A549 (cell line): ENCODE results near the gene RORC. TPM values are rescaled to one million over a fixed set of nuclear protein-coding genes. Genes with fewer than 3 reads are reported as not detected.

ENCODE experiments used
- ATAC-seq, 2 experiments: fragments of 200-7000 bp in 1 of 2; fragments of >200 bp in 1 of 2; cut with Nextera tagmentation in 1 of 2; cut with Tn5 transposase in 1 of 2; 3 replicates each; pipeline versions ENCODE4 v1.8.0 to v1.9.1; 2018 to 2020; ENCODE audit warnings: mild to moderate bottlenecking in 1 of 2, moderate library complexity in 1 of 2
- CTCF ChIA-PET: fragments of 300-600 bp; sonication (Branson Sonifier 250); formaldehyde crosslinking; extraction: SDS; loops from one replicate; lab custom pipeline; 2021; ENCODE audit warnings: antibody characterized with exemption, inconsistent platforms; lab: Yijun Ruan, JAX
- POLR2A ChIA-PET: fragments of 350-600 bp; formaldehyde crosslinking; extraction: SDS; loops from one replicate; lab custom pipeline; 2021; ENCODE audit warnings: antibody characterized with exemption, inconsistent platforms; lab: Yijun Ruan, JAX
- DNase-seq, 2 experiments: peaks; one replicate each; pipeline versions ENCODE4 v3.0.0 to v3.0.0-alpha.2; 2011 to 2016; ENCODE audit warnings: low read depth in 1 of 2, low spot score in 1 of 2
- FAIRE-seq: peaks from 2 replicates; lab custom pipeline; 2011; peaks lifted over from hg19 to GRCh38; lab: Jason Lieb, UNC
- H3K27ac ChIP-seq, 2 experiments: fragments of >200 bp; sonication (Bioruptor Twin); formaldehyde crosslinking; 3 replicates each; pipeline ENCODE4 v1.5.1; 2016 to 2017
- H3K4me1 ChIP-seq: fragments of >200 bp; sonication (Bioruptor Twin); formaldehyde crosslinking; 3 replicates; pipeline ENCODE4 v1.6.1; 2016
- H3K4me2 ChIP-seq: fragments of >200 bp; sonication (Bioruptor Twin); formaldehyde crosslinking; 3 replicates; pipeline ENCODE4 v1.6.1; 2016
- H3K4me3 ChIP-seq: fragments of >200 bp; sonication (Bioruptor Twin); formaldehyde crosslinking; 3 replicates; pipeline ENCODE4 v1.5.1; 2016
- H3K9me3 ChIP-seq: fragments of >200 bp; sonication (Bioruptor Twin); formaldehyde crosslinking; 3 replicates; pipeline ENCODE4 v1.6.1; 2016
- CEBPB ChIP-seq, 2 experiments: fragments of >200 bp in 1 of 2; sonication (Bioruptor Twin) in 1 of 2; formaldehyde crosslinking in 1 of 2; IDR thresholded peaks; 2 replicates each; pipeline ENCODE4 v1.6.1; 2012 to 2016
- CHD2 ChIP-seq: fragments of 150-350 bp; IDR thresholded peaks from 2 replicates; pipeline ENCODE4 v1.6.1; 2014; ENCODE audit warnings: low read length; ENCODE audit not compliant: partially characterized antibody
- EHF ChIP-seq: fragments of 250-450 bp; sonication (Bioruptor Pico); IDR thresholded peaks from 2 replicates; pipeline ENCODE4 v1.5.0; 2020; ENCODE audit warnings: mild to moderate bottlenecking
- EHMT2 ChIP-seq: fragments of 200-600 bp; sonication (generic); IDR thresholded peaks from 2 replicates; pipeline ENCODE4 v1.6.1; 2016; ENCODE audit warnings: antibody characterized with exemption, low read depth, mild to moderate bottlenecking, moderate library complexity
- EP300 ChIP-seq, 2 experiments: fragments of >200 bp; sonication (Bioruptor Twin); formaldehyde crosslinking; IDR thresholded peaks; 2 replicates in 1 of 2; 3 replicates in 1 of 2; pipeline ENCODE4 v1.6.1; 2016 to 2017
- FOSB ChIP-seq: fragments of 250-450 bp; sonication (Bioruptor Pico); IDR thresholded peaks from 2 replicates; pipeline ENCODE4 v1.5.0; 2020; ENCODE audit warnings: mild to moderate bottlenecking, moderate library complexity
- FOSL2 ChIP-seq, 2 experiments: fragments of 450-650 bp in 1 of 2; fragments of >200 bp in 1 of 2; sonication (Bioruptor Twin) in 1 of 2; formaldehyde crosslinking; IDR thresholded peaks; 2 replicates each; pipeline versions ENCODE4 v1.5.0 to v1.6.1; 2016 to 2020; ENCODE audit warnings: mild to moderate bottlenecking in 1 of 2, moderate library complexity in 1 of 2
- FOXS1 ChIP-seq: fragments of 250-450 bp; sonication (Bioruptor Pico); IDR thresholded peaks from 2 replicates; pipeline ENCODE4 v1.5.0; 2020; ENCODE audit warnings: mild to moderate bottlenecking, moderate library complexity
- HEYL ChIP-seq: fragments of 250-450 bp; sonication (Bioruptor Pico); IDR thresholded peaks from 2 replicates; pipeline ENCODE4 v1.8.0; 2021; ENCODE audit warnings: mild to moderate bottlenecking, moderate library complexity
- JUNB ChIP-seq: fragments of >200 bp; sonication (Bioruptor Twin); formaldehyde crosslinking; IDR thresholded peaks from 2 replicates; pipeline ENCODE4 v1.6.1; 2016
- KDM5A ChIP-seq: fragments of 200-600 bp; sonication (generic); IDR thresholded peaks from 2 replicates; pipeline ENCODE4 v1.6.1; 2016; ENCODE audit warnings: antibody characterized with exemption, mild to moderate bottlenecking
- NFE2L2 ChIP-seq: fragments of 150-350 bp; conservative IDR thresholded peaks from 2 replicates; pipeline ENCODE4 v1.6.1; 2014; ENCODE audit warnings: low read length
- NPAS2 ChIP-seq: fragments of 250-450 bp; sonication (Bioruptor Pico); IDR thresholded peaks from 2 replicates; pipeline ENCODE4 v1.8.0; 2022; ENCODE audit warnings: mild to moderate bottlenecking, moderate library complexity, borderline replicate concordance
- PHF8 ChIP-seq: fragments of 200-600 bp; sonication (generic); IDR thresholded peaks from 2 replicates; pipeline ENCODE4 v1.6.1; 2016; ENCODE audit warnings: low read depth, mild to moderate bottlenecking, antibody characterized with exemption, moderate library complexity, borderline replicate concordance
- POLR2A ChIP-seq: IDR thresholded peaks from 2 replicates; pipeline ENCODE4 v1.6.1; 2012; ENCODE audit warnings: mild to moderate bottlenecking, low read length
- POLR2AphosphoS2 ChIP-seq: conservative IDR thresholded peaks from 2 replicates; pipeline ENCODE4 v1.6.1; 2012; ENCODE audit warnings: low read length, improper control_type of control experiment, inconsistent platforms
- RAD21 ChIP-seq, 2 experiments: fragments of >200 bp in 1 of 2; sonication (Bioruptor Twin) in 1 of 2; formaldehyde crosslinking in 1 of 2; IDR thresholded peaks in 1 of 2; conservative IDR thresholded peaks in 1 of 2; 2 replicates in 1 of 2; 3 replicates in 1 of 2; pipeline ENCODE4 v1.6.1; 2012 to 2018; ENCODE audit warnings: inconsistent platforms in 1 of 2
- RARB ChIP-seq: fragments of 250-450 bp; sonication (Bioruptor Pico); IDR thresholded peaks from 2 replicates; pipeline ENCODE4 v1.8.0; 2021; ENCODE audit warnings: mild to moderate bottlenecking, moderate library complexity
- RCOR1 ChIP-seq: fragments of 150-350 bp; IDR thresholded peaks from 2 replicates; pipeline ENCODE4 v1.6.1; 2014; ENCODE audit warnings: antibody characterized with exemption, low read length, low read depth
- RFX5 ChIP-seq: fragments of 450-650 bp; IDR thresholded peaks from 2 replicates; pipeline ENCODE4 v1.7.1; 2014; ENCODE audit warnings: antibody characterized with exemption, mild to moderate bottlenecking, moderate library complexity
- ZFP36 ChIP-seq: fragments of 450-650 bp; IDR thresholded peaks from 2 replicates; pipeline ENCODE4 v1.6.1; 2014; ENCODE audit warnings: borderline replicate concordance; ENCODE audit not compliant: partially characterized antibody
- WGBS: methylation state at CpG from one replicate; pipeline ENCODE4 v1.1.6; 2017; ENCODE audit errors: missing lambda C conversion rate; 5-methylcytosine and 5-hydroxymethylcytosine counted together
- polyA plus RNA-seq, 4 experiments: library from polyadenylated mRNA; depleted of rRNA in 3 of 4; stranded (reverse); fragments of >200 nt; fragmentation: RNase III in 1 of 4; extraction: RNeasy Plus Mini Kit Qiagen cat#74134 plus additional on column Dnase treatment in 1 of 4; gene quantifications; 2 replicates in 3 of 4; 3 replicates in 1 of 4; pipeline ENCODE4 v1.2.3, GENCODE V29; 2011 to 2017
- TF ChIP-seq, protein P1 (sequence below): fragments of 150-350 bp; IDR thresholded peaks from 2 replicates; pipeline ENCODE4 v1.6.1; 2014; ENCODE audit warnings: low read depth, mild to moderate bottlenecking, low read length
- TF ChIP-seq, protein P2 (sequence below): IDR thresholded peaks from 2 replicates; pipeline ENCODE4 v1.6.1; 2012
- TF ChIP-seq, protein P3 (sequence below): fragments of 250-450 bp; sonication (Bioruptor Pico); IDR thresholded peaks from 2 replicates; pipeline ENCODE4 v1.5.0; 2020; ENCODE audit warnings: low read depth, mild to moderate bottlenecking, moderate library complexity

The RORC gene
- polyA plus RNA-seq, 2 of the 4 experiments (the other 2 are of a cell fraction): 0.06 to 0.25 TPM

DNA sequence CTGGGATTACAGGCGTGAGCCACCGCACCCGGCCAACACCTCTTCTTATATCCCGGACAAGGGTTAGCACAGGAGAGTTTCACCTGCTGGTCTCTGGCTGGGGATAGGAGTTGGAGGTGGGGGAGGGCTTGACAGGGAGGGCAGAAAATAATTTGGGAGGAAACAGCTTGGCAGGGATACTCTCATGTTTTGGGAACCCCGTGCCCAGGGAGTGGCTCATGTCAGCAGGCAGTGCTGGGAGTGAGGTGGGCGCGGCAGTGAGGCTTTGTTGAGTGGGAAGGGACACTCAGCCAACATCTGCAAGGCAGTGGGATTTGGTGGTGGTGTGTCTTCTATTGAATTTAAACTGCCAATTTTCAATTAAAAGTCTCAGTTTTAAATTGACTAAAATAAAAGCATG lies 23.1 kb upstream of the RORC start:
- Histone ChIP-seq H3K4me3 (no peak overlapping the region), H3K27ac (no peak overlapping the region), H3K4me1 (no peaks in the 10 kb centered on the region), H3K4me2 (no peak overlapping the region), H3K9me3 (no peaks in the 10 kb centered on the region)
- WGBS: 81% methylated on average over 7 of the region's 7 CpGs
- no peak for DNase-seq
- CTCF ChIA-PET: no interaction called here
- TF ChIP-seq NFE2L2: no peak
- no peak for TF ChIP-seq KDM5A
- TF ChIP-seq CEBPB (IDR thresholded peaks at IDR 0.05): no peak
- TF ChIP-seq HEYL: no peak
- no peak for FAIRE-seq
- POLR2A ChIA-PET: no interaction called here
- no peak for ATAC-seq

DNA sequence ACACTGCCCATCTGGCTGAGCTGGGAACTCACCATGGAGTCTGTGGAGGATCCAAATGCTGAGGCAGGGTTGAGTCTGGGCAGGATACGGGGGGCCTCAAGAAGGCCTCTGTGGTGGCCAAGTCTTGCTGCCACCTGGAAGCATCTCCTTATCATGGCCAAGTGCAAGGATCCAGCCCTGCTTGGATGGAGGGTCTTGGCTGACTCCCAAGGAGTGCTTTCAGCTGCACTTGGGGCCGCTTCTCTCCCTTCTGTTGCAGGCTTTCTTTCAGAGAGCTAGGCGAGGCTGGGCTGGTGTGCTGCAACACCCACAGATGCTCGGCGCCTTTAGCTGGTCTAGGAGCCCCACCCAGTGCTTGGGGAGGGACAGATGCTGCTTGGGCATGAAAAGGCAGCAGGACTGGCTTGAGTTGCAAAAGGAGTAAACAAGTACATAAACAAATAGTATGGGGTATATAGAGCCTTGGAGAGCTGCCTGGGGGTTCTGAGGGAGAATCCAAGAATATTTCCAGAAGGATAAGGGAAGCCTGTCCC lies 21.9 kb upstream of the RORC start, which contains the start of gene THEM5:
Gene THEM5, minus strand, starts transcription at position 302 of the 533 bp plus-strand sequence. Its CDS starts 147 bp downstream, at position 155.
- H3K4me2 ChIP-seq: no peak within 1 kb of the TSS
- POLR2A ChIA-PET: no interaction called here
- DNase-seq (no peak), ATAC-seq (peak in 1 of 2 experiments; percentile 19; a peak in 2 of 6 replicates), FAIRE-seq (no peak)
- H3K27ac ChIP-seq: no peak within 1 kb of the TSS
- TF ChIP-seq RAD21 (conservative IDR thresholded peaks at IDR 0.05 in 1 of 2, IDR thresholded peaks at IDR 0.05 in 1 of 2) (0 out of 5 replicates have a peak, but pooled peaks of 1 of the 2 experiments have one; percentile 9), HEYL (no peak)
- WGBS: 51% methylated on average over 4 of the region's 5 CpGs
- no peaks in the 10 kb centered on the region for H3K9me3 ChIP-seq
- CTCF ChIA-PET: interaction anchor here (1.0 to 1.9 kb wide), 3 partner anchors 17 to 22 kb away, joined by 3 to 5 read pairs (median 4); no protein-coding TSS in a partner anchor
- no peak within 1 kb of the TSS for H3K4me3 ChIP-seq
- H3K4me1 ChIP-seq: no peaks in the 10 kb centered on the region

DNA sequence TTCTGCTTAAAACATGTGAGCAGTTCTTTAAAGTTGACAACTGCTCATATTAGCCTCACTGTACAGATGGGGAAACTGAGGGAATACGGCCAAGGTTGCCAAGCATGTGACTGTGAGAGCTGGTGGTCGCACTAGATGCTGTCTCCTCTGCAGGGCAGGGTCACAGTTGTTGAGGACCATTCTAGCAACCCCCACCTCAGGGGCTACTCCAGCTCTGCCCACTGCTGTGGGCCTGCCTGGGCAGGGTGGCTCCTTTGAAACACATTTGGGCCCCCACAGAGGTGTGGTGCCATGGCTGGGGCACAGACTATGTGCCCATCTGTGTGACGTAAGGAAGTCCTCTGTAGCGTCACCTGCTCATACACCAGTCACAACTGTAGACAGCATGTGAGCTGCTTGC lies 21.1 kb upstream of the RORC start:
- no peak for FAIRE-seq
- no peak for DNase-seq
- ChIA-PET POLR2A (no interaction called here), CTCF (interaction anchor here (1.0 to 1.9 kb wide), 4 partner anchors 16 to 259 kb away, joined by 3 to 5 read pairs (median 4); no protein-coding TSS in a partner anchor)
- ATAC-seq: no peak
- no peaks in the 10 kb centered on the region for H3K9me3 ChIP-seq
- H3K27ac ChIP-seq: no peak overlapping the region
- no peak for TF ChIP-seq POLR2AphosphoS2
- TF ChIP-seq FOXS1 (CRISPR knock-in tag): no peak
- TF ChIP-seq FOSL2 (IDR thresholded peaks at IDR 0.05): no peak
- no peak for TF ChIP-seq FOSL2 (CRISPR knock-in tag; IDR thresholded peaks at IDR 0.05)
- TF ChIP-seq FOSB (CRISPR knock-in tag): no peak
- TF ChIP-seq, protein P1, sequence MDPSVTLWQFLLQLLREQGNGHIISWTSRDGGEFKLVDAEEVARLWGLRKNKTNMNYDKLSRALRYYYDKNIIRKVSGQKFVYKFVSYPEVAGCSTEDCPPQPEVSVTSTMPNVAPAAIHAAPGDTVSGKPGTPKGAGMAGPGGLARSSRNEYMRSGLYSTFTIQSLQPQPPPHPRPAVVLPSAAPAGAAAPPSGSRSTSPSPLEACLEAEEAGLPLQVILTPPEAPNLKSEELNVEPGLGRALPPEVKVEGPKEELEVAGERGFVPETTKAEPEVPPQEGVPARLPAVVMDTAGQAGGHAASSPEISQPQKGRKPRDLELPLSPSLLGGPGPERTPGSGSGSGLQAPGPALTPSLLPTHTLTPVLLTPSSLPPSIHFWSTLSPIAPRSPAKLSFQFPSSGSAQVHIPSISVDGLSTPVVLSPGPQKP: no peak
- no peak for TF ChIP-seq JUNB
- TF ChIP-seq, protein P2, sequence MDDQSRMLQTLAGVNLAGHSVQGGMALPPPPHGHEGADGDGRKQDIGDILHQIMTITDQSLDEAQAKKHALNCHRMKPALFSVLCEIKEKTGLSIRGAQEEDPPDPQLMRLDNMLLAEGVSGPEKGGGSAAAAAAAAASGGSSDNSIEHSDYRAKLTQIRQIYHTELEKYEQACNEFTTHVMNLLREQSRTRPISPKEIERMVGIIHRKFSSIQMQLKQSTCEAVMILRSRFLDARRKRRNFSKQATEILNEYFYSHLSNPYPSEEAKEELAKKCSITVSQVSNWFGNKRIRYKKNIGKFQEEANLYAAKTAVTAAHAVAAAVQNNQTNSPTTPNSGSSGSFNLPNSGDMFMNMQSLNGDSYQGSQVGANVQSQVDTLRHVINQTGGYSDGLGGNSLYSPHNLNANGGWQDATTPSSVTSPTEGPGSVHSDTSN: no peak
- TF ChIP-seq CHD2: no peak
- no peak for TF ChIP-seq NFE2L2
- TF ChIP-seq RARB (CRISPR knock-in tag): no peak
- TF ChIP-seq RAD21 (conservative IDR thresholded peaks at IDR 0.05 in 1 of 2, IDR thresholded peaks at IDR 0.05 in 1 of 2): no peak
- no peaks in the 10 kb centered on the region for H3K4me1 ChIP-seq
- no peak overlapping the region for H3K4me3 ChIP-seq
- 60% methylated on average over 4 of the region's 4 CpGs for WGBS
- no peak overlapping the region for H3K4me2 ChIP-seq

DNA sequence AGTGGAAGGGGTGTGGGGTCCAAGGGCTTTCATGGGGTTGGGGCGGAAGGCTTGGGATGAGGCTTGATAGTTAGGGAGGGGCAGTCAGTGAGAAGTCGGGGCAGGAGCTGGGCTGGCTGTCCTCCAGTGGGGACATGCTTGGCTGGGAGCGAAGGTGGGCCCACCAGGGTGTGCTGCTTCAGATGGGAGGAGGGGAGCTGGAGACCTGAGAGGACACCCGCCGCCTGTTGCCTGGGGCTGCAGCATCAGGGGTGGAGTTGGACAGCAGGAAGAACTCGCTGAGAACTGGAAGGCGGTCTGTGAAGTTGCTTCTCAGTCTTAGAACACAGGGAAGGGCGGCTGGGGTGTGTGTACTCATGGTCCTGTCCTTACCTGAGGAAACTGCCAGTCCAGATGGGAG lies 20.3 kb upstream of the RORC start:
- no peak overlapping the region for H3K4me2 ChIP-seq
- WGBS: 59% methylated on average over 8 of the region's 8 CpGs
- H3K9me3 ChIP-seq: no peaks in the 10 kb centered on the region
- H3K4me3 ChIP-seq: no peak overlapping the region
- H3K4me1 ChIP-seq: no peaks in the 10 kb centered on the region
- TF ChIP-seq ZFP36 (no peak), POLR2A (no peak), EHMT2 (no peak), CEBPB (IDR thresholded peaks at IDR 0.05) (no peak), RCOR1 (no peak), EP300 (IDR thresholded peaks at IDR 0.05) (no peak), PHF8 (no peak), RFX5 (no peak), EHF (no peak), RAD21 (conservative IDR thresholded peaks at IDR 0.05 in 1 of 2, IDR thresholded peaks at IDR 0.05 in 1 of 2) (no peak), NPAS2 (CRISPR knock-in tag) (no peak), NFE2L2 (no peak)
- TF ChIP-seq, protein P3, sequence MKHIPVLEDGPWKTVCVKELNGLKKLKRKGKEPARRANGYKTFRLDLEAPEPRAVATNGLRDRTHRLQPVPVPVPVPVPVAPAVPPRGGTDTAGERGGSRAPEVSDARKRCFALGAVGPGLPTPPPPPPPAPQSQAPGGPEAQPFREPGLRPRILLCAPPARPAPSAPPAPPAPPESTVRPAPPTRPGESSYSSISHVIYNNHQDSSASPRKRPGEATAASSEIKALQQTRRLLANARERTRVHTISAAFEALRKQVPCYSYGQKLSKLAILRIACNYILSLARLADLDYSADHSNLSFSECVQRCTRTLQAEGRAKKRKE (CRISPR knock-in tag): no peak
- TF ChIP-seq, protein P2: no peak
- FAIRE-seq (no peak), DNase-seq (no peak), ATAC-seq (no peak)
- ChIA-PET POLR2A (no interaction called here), CTCF (interaction anchor here (1.1 to 1.9 kb wide), 3 partner anchors 15 to 258 kb away, joined by 3 to 5 read pairs (median 4); no protein-coding TSS in a partner anchor)
- no peak overlapping the region for H3K27ac ChIP-seq
